Frontal cortex (tissue), 4 donors: Measurements from ENCODE around the gene ERG. TPM values are rescaled to one million over a fixed set of nuclear protein-coding genes. Genes with fewer than 3 reads are reported as not detected.

ENCODE experiments used
- DNase-seq, 2 donors: peaks; one replicate each; pipeline ENCODE4 v3.0.0; 2012; ENCODE audit warnings: low spot score in 2 of 2
- FAIRE-seq: peaks from 2 replicates; lab custom pipeline; 2012; peaks lifted over from hg19 to GRCh38; lab: Jason Lieb, UNC
- total RNA-seq: library from RNA; depleted of rRNA; stranded (reverse); fragments of >200 nt; gene quantifications from one replicate; pipeline ENCODE4 v1.2.3, GENCODE V29; 2014
- donor health status: control.
- donor health status: control.
- donor health status: control.

ERG gene
- total RNA-seq, 1 donor from 2014 or later = 0.82 TPM

GRCh38 chr21:38440746-38441145 is 57.5 kb downstream of the ERG start:
- no peak for DNase-seq
- no peak for FAIRE-seq

DNA sequence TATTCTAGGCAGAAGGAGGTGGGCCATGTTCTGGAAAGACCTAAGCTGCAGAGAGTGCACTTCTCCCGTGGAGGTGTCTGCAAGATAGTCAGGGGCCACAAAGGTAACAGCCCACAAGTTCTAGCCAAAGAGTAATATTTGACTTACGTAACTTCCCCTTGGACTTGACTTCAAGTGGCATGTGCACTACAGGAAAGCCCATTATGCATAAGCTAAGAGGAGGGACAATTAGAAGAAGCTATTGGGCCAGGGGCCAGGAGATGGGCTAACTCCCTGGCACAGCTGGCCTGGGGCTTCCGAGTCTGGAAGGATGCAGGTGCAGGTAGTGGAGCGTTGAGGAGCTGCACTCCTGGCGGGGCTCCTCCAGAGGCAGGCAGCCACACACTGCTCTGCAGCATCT is 58.3 kb downstream of the ERG start:
- FAIRE-seq = no peak
- no peak for DNase-seq

GRCh38 chr21:38439426-38439825 is 58.9 kb downstream of the ERG start:
- no peak for DNase-seq

DNA sequence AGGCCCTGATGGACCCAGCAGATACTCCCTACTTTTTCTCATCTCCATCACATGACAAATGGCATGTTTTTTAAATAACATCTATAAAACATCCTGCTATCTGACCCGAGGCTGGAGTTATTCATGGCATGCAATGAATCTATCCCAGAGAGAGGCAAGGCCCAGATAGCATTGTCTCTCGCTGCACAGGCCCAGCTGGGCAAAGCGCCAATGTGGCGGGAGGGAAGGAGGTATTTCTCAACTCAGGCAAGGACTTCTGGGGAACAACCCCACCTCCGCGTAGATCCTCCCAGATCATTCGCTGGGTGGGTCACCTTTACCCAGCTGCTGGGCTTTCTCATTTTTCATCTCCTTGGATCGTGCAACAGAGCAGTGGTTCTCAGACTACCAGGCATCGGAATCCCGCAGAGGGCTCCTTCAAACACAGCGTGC is 59.8 kb downstream of the ERG start:
- no peak for FAIRE-seq
- no peak for DNase-seq

More at GRCh38 chr21:38439426-38439825, 58.9 kb downstream of the ERG start:
- FAIRE-seq = no peak

DNA sequence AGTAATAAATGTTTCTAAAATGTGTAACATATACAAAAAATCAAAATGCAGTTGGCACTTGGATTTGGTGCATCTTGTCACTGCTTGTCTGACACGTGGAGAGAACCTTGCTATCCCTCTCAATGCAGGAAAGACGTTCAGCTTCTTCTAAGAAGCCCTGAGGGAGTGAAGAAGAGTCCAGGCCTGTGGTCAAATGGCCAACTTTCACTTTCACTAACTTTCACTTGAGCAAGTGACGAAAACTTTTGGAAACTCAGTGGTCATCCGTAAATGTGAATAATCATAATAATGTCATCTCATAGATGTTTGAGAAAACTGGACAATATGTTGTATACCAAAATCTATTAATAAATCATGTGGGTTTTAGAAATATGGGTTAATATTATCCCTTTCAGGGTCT is 61.9 kb downstream of the ERG start:
- DNase-seq (no peak), FAIRE-seq (no peak)

GRCh38 chr21:38434913-38435533 is 63.3 kb downstream of the ERG start:
- DNase-seq (peak in 1 of 2 donors; percentile 35), FAIRE-seq (no peak)

GRCh38 chr21:38433471-38433870 is 64.8 kb downstream of the ERG start:
- no peak for FAIRE-seq
- no peak for DNase-seq

DNA sequence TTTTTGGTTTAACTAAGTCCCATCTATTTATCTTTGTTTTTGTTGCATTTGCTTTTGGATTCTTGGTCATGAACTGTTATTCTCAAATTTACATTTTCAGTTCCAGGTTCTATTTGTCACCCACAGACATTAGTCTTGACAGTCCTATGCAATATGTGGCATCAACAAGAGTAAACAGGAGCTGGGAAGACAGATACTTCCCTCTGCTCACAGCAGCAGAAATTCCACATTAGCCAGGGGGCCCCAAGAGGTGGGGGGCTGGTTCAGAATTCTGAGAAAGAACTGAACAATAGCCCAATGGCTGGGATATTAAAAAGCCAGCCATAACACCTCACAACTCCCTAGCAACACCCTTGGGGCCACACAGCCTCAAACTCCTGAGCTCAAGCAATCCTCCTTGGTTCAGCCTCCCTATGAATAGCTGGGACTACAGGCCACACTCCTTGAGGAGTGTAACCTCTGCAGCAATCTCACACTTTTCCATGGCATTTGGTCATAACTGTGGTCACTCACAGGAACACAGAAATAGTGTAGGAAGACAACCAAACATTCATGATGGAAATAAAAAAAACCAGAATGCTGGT is 67.8 kb downstream of the ERG start:
- no peak for FAIRE-seq
- DNase-seq = no peak

DNA sequence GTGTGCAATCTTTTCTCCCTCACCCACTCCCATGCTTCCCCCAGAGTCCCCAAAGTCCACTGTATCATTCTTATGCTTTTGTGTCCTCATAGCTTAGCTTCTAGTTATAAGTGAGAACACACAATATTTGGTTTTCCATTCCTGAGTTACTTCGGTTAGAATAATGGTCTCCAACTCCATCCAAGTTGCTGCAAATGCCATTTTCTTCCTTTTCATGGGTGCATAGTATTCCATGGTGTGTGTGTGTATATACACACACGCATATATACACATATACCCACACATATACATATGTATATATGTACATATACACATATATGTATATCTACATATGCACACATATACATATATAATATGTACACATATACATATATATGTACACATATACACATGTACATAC is 69.3 kb downstream of the ERG start:
- no peak for FAIRE-seq
- DNase-seq = no peak

DNA sequence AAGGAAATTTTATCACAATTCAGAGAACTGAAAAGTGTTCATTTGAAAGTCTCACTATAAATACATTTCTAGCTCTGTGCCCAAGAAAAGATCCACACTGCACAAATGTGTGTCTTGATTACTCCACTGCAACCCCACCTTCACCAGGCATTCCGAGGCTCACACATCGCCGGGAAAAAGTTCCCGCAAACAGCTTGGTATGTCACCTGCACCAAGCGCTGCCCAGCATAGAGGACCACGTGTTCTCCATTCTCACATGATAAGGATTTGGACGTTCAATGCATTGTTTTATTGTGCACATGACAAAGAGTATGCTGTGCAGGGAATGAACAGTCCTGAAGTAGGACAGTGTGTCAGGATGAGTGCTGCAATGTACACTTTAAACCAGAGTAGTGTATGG is 70.1 kb downstream of the ERG start:
- DNase-seq = no peak
- FAIRE-seq = no peak

DNA sequence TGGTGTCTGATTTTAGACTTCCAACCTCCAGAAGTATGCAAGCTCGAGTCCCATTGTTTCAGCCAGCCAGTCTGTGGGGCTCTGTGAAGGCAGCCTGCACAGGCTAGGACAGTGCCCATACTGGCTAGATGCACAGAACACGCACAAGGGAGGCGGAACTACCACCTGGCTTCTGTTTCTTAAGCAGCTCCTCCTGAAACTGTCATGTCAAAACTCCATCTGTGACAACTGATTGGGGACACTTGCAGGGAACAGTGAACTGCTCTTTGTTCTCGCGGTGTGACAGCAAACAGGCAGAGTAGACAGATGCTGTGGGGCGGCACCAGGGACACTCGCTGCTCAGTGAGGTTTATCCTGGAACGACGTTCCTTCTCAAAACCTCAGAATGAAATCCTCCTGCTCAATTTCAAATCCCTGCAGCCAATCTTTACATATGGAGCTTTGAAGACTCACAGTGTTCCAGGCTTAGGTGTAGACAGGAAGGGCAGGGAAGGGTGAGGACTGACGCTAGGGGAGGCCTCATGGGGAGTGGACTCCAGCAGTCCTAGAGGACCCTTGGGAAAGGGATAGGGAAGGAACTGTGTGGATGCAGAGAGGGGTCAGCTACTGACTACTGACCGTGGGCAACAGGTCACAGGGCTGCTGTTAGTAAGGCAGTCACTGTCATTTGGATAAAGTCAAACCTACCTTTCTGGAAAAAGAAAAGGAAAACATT is 73.8 kb downstream of the ERG start:
- no peak for DNase-seq
- no peak for FAIRE-seq

DNA sequence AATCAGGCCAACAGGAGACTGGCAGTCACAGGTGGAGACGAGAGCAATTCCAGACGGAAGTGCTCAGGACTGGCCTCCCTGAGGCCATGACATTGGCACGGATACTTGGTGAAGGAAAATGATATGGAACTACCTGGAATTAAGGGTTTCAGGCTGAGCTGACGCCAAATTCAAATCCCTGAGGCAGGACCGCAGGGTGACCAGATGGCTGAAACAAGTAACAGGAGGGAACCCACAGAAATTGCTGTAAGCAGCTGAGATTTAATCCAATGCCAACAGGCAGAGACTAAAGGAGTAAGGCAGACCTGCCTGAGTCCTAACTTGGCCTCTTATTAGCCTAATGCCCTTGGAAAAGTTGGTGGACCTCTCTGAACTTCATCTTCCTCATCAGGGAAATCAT is 76.2 kb downstream of the ERG start:
- DNase-seq = no peak
- no peak for FAIRE-seq

- FAIRE-seq = no peak
Observed at GRCh38 chr21:38420140-38420539, 78.1 kb downstream of the ERG start.

DNA sequence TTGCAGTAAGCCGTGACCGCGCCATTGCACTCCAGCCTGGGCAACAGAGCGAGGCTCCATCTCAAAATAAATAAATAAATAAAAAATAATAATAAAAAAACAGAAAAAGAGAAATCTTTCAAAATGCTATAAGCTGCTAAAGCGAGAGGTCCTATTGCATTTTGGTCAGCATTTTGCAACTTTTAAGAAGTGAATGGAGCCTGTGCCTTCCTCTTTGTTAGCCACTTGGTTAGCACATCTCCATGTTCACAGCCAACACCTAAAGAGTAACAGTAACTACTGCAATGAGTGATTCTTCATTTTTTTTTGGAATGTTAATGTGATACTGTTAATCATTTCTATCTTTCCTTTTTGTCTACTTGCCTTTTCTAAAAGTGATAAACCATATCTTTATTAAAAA is 80.6 kb downstream of the ERG start:
- FAIRE-seq (no peak), DNase-seq (no peak)

More at GRCh38 chr21:38420140-38420539, 78.1 kb downstream of the ERG start:
- no peak for DNase-seq

DNA sequence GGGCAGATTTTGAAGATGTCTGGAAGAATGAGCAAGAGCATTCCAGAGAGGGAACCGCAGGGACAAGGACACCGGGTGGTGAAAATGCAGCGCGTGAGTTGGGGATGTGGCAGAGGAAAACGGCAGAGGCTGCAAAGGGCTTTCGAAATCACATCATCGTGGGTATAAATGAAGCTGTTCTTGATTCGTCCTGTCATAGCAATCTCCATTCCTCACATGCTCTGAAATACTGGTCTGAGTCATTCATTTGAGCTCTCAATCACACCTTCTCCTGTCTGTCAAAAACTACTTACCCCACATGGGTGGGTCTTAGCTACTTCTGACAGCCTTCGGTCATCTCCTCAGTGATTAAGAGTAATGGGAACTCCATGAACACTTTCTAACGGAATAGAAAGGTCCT is 81.5 kb downstream of the ERG start:
- FAIRE-seq (no peak), DNase-seq (no peak)

DNA sequence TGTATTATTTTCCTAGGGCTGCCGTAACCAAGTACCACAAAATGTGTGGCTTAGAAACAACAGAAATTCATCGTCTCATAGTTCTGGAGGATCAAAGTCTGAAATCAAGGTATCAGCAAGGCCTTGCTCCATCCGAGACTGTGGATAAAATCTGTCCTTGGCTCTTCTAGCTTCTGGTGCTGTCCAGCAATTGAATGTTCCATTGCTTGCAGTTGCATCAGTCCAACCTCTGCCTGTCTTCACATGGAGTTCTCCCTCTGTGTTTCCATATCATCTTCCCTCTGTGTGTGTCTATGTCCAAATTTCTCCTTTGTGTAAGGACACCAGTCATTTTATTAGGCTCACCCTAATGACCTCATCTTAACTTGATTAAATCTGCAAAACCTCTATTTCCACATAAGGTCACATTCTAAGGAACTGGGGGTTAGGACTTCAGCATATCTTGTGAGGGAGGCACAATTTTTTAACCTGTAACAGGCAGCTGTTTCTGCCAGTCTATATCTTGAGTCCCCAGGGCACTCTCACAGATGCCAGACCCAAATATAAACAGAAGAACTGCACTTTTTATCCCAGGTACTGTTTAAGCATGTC is 84.2 kb downstream of the ERG start:
- FAIRE-seq (no peak), DNase-seq (no peak)

- DNase-seq = no peak
- no peak for FAIRE-seq
Observed at GRCh38 chr21:38410466-38410865, 87.8 kb downstream of the ERG start.

DNA sequence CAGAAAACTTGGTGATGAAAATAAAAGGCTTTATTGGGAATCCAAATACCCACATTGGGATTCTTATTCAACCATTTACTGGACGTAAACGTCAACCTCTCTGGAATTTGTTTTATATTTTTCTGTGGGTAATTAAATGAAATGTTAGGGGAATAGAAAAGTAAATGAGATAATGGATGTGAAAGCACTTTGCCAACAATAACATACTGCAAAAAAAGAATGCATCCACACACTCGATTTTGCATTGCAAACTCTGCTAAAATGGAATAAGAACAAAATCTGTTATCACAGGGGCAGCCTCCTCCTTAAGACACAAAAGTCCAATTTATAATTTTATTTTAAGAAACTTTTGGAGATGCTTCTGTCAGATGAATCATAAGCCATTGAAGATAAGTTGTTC is 88.4 kb downstream of the ERG start:
- no peak for DNase-seq
- FAIRE-seq = no peak

DNA sequence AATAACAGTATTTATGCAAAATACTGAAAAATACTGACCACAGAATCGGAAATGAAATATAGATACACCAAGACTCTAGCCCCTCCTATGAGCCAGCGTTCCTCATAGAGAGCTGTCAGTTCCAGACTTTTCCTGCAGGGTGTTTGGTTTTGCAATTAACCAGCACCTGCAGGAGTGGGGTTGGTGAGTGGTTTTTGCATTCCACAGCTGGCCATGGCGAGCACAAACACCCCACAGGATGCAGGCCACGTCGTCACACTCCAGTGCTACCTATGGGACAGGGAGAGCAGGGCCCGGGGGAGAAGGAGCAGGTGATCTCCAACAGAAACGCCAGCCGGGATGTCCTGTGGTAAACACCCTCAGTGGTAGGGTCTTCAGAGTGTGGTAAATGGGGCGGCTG is 94.1 kb downstream of the ERG start:
- no peak for DNase-seq
- no peak for FAIRE-seq

- no peak for FAIRE-seq
- DNase-seq = no peak
Observed at GRCh38 chr21:38402795-38403194, 95.5 kb downstream of the ERG start.

- FAIRE-seq (no peak), DNase-seq (no peak)
Observed at GRCh38 chr21:38402291-38402690, 96.0 kb downstream of the ERG start.
